Astrocyte (in vitro differentiated cells and primary cell): ENCODE data around the gene RAB26. TPM values are rescaled to one million over a fixed set of nuclear protein-coding genes. Genes with fewer than 3 reads are reported as not detected.

ENCODE experiments used
- DNase-seq: peaks from one replicate; pipeline ENCODE4 v3.0.0-alpha.2; 2010; ENCODE audit warnings: low read depth
- FAIRE-seq: peaks from 2 replicates; lab custom pipeline; 2011; peaks lifted over from hg19 to GRCh38; lab: Jason Lieb, UNC
- H2AFZ ChIP-seq: 2 replicates; pipeline ENCODE4 v1.6.0; 2012; ENCODE audit warnings: low read depth, low read length, inconsistent platforms
- H3K27ac ChIP-seq: 2 replicates; pipeline ENCODE4 v1.5.1; 2011; ENCODE audit warnings: low read depth, low read length, inconsistent platforms
- H3K27me3 ChIP-seq: 2 replicates; pipeline ENCODE4 v1.6.0; 2011; ENCODE audit warnings: low read length, inconsistent platforms; ENCODE audit not compliant: insufficient read depth
- H3K36me3 ChIP-seq: 2 replicates; pipeline ENCODE4 v1.5.1; 2011; ENCODE audit warnings: low read length, inconsistent platforms; ENCODE audit not compliant: insufficient read depth
- H3K4me1 ChIP-seq: 2 replicates; pipeline ENCODE4 v1.5.1; 2011; ENCODE audit warnings: low read length, inconsistent platforms; ENCODE audit not compliant: insufficient read depth
- H3K4me2 ChIP-seq: 2 replicates; pipeline ENCODE4 v1.6.0; 2012; ENCODE audit warnings: low read length, inconsistent platforms
- H3K4me3 ChIP-seq: 2 replicates; pipeline ENCODE4 v1.5.1; 2011; ENCODE audit warnings: low read depth, mild to moderate bottlenecking, low read length, inconsistent platforms; ENCODE audit not compliant: insufficient read depth
- H3K79me2 ChIP-seq: 2 replicates; pipeline ENCODE4 v1.6.0; 2012; ENCODE audit warnings: mild to moderate bottlenecking, low read length, inconsistent platforms; ENCODE audit not compliant: insufficient read depth
- H3K9ac ChIP-seq: 2 replicates; pipeline ENCODE4 v1.6.0; 2012; ENCODE audit warnings: mild to moderate bottlenecking, low read length, inconsistent platforms
- H3K9me3 ChIP-seq: 2 replicates; pipeline ENCODE4 v1.5.1; 2012; ENCODE audit warnings: low read depth, mild to moderate bottlenecking, low read length, inconsistent platforms; ENCODE audit not compliant: insufficient read depth
- H4K20me1 ChIP-seq: 2 replicates; pipeline ENCODE4 v1.6.0; 2012; ENCODE audit warnings: low read length, inconsistent platforms; ENCODE audit not compliant: insufficient read depth
- H3K27ac Mint-ChIP-seq: one replicate; pipeline ENCODE4 v1.8.0; 2021; ENCODE audit warnings: mild to moderate bottlenecking, mixed read lengths; ENCODE audit not compliant: unreplicated experiment
- H3K27me3 Mint-ChIP-seq: one replicate; pipeline ENCODE4 v1.8.0; 2021; ENCODE audit warnings: low read depth, mixed read lengths; ENCODE audit not compliant: unreplicated experiment
- H3K36me3 Mint-ChIP-seq: one replicate; pipeline ENCODE4 v1.8.0; 2021; ENCODE audit warnings: low read depth, mixed read lengths; ENCODE audit not compliant: unreplicated experiment
- H3K4me1 Mint-ChIP-seq: one replicate; pipeline ENCODE4 v1.8.0; 2021; ENCODE audit warnings: low read depth, mixed read lengths; ENCODE audit not compliant: unreplicated experiment
- H3K4me3 Mint-ChIP-seq: one replicate; pipeline ENCODE4 v1.8.0; 2021; ENCODE audit warnings: mild to moderate bottlenecking, moderate library complexity, mixed read lengths; ENCODE audit not compliant: unreplicated experiment
- H3K9me3 Mint-ChIP-seq: one replicate; pipeline ENCODE4 v1.8.0; 2021; ENCODE audit warnings: mild to moderate bottlenecking, mixed read lengths; ENCODE audit not compliant: unreplicated experiment
- EZH2 ChIP-seq: IDR thresholded peaks from 2 replicates; pipeline ENCODE4 v1.6.1; 2012; ENCODE audit warnings: mild to moderate bottlenecking, low read length, inconsistent platforms; ENCODE audit not compliant: insufficient read depth
- total RNA-seq: library from RNA; stranded (reverse); gene quantifications from 2 replicates; pipeline ENCODE4 v1.2.1, GENCODE V29; 2021
- TF ChIP-seq, protein P1 (sequence below): IDR thresholded peaks from 2 replicates; pipeline ENCODE4 v1.5.1; 2011; ENCODE audit warnings: low read depth, mild to moderate bottlenecking, inconsistent platforms, low read length, moderate library complexity; ENCODE audit not compliant: insufficient read depth

The RAB26 gene
- total RNA-seq, 1 donor from 2014 or later: 1.4 TPM

DNA sequence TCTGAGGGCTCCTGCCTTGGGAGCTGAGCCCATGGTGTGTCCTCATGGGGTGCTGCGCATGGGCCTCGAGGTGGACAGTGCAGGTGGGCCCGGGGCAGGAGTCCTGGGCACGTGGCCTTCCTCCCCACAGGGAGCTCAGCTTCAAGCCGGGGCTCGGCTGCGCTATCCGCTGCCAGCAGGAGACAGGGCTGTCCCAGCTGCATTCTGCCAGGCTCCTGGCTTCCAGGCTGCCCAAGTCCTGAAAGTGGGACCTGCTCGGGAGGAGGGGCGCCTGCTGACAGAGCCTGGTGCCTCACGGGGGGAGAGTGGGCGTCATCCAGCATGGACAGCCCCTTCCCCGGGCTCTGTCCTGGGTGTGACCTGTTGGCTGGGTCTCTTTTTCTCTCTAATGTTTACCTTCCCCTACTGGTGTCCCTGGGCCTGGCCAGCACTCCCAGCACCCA, 14.3 kb downstream of the RAB26 start:
- Mint-ChIP-seq H3K9me3 (no peaks in the 10 kb centered on the region), H3K36me3 (no peaks in the 10 kb centered on the region), H3K4me3 (no peak overlapping the region), H3K4me1 (peaks cover 9% of the 10 kb centered on the region), H3K27ac (no peak overlapping the region), H3K27me3 (no peaks in the 10 kb centered on the region)
- H3K36me3 ChIP-seq: peaks cover 5% of the 10 kb centered on the region
- H3K9me3 ChIP-seq: no peaks in the 10 kb centered on the region
- H3K4me1 ChIP-seq: peaks cover 36% of the 10 kb centered on the region
- no peak overlapping the region for H3K4me2 ChIP-seq
- TF ChIP-seq EZH2: no peak
- TF ChIP-seq, protein P1, sequence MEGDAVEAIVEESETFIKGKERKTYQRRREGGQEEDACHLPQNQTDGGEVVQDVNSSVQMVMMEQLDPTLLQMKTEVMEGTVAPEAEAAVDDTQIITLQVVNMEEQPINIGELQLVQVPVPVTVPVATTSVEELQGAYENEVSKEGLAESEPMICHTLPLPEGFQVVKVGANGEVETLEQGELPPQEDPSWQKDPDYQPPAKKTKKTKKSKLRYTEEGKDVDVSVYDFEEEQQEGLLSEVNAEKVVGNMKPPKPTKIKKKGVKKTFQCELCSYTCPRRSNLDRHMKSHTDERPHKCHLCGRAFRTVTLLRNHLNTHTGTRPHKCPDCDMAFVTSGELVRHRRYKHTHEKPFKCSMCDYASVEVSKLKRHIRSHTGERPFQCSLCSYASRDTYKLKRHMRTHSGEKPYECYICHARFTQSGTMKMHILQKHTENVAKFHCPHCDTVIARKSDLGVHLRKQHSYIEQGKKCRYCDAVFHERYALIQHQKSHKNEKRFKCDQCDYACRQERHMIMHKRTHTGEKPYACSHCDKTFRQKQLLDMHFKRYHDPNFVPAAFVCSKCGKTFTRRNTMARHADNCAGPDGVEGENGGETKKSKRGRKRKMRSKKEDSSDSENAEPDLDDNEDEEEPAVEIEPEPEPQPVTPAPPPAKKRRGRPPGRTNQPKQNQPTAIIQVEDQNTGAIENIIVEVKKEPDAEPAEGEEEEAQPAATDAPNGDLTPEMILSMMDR: no peak
- H2AFZ ChIP-seq: no peak overlapping the region
- H3K9ac ChIP-seq: no peak overlapping the region
- H3K79me2 ChIP-seq: peaks cover 84% of the 10 kb centered on the region
- peaks cover 81% of the 10 kb centered on the region for H4K20me1 ChIP-seq
- DNase-seq (no peak), FAIRE-seq (no peak)
- no peak overlapping the region for H3K27ac ChIP-seq
- no peaks in the 10 kb centered on the region for H3K27me3 ChIP-seq
- H3K4me3 ChIP-seq: no peak overlapping the region

GRCh38 chr16:2163211-2163881, 14.9 kb downstream of the RAB26 start:
- Histone ChIP-seq H4K20me1 (peaks cover 80% of the 10 kb centered on the region), H3K4me1 (peaks cover 30% of the 10 kb centered on the region), H2AFZ (no peak overlapping the region), H3K9ac (no peak overlapping the region), H3K9me3 (no peaks in the 10 kb centered on the region), H3K27ac (no peak overlapping the region), H3K4me2 (no peak overlapping the region), H3K36me3 (peaks cover 7% of the 10 kb centered on the region), H3K27me3 (no peaks in the 10 kb centered on the region), H3K4me3 (no peak overlapping the region), H3K79me2 (peaks cover 78% of the 10 kb centered on the region)
- TF ChIP-seq EZH2: no peak
- TF ChIP-seq, protein P1: no peak
- H3K9me3 Mint-ChIP-seq: no peaks in the 10 kb centered on the region
- DNase-seq (no peak), FAIRE-seq (no peak)
- H3K27me3 Mint-ChIP-seq: no peaks in the 10 kb centered on the region
- peaks cover 2% of the 10 kb centered on the region for H3K36me3 Mint-ChIP-seq
- peak overlapping the region; percentile 72 for H3K27ac Mint-ChIP-seq
- no peak overlapping the region for H3K4me3 Mint-ChIP-seq
- peaks cover 6% of the 10 kb centered on the region for H3K4me1 Mint-ChIP-seq

GRCh38 chr16:2165861-2166260, 17.4 kb downstream of the RAB26 start:
- no peaks in the 10 kb centered on the region for H3K27me3 Mint-ChIP-seq
- no peak overlapping the region for H2AFZ ChIP-seq
- no peak overlapping the region for H3K4me3 ChIP-seq
- H3K9me3 Mint-ChIP-seq: no peaks in the 10 kb centered on the region
- TF ChIP-seq, protein P1: no peak
- no peak for TF ChIP-seq EZH2
- H3K27ac ChIP-seq: no peak overlapping the region
- H3K27ac Mint-ChIP-seq: peak overlapping the region; percentile 62
- H3K4me3 Mint-ChIP-seq: no peak overlapping the region
- peaks cover 7% of the 10 kb centered on the region for H3K4me1 ChIP-seq
- H3K4me1 Mint-ChIP-seq: peaks cover 2% of the 10 kb centered on the region
- peaks cover 2% of the 10 kb centered on the region for H3K36me3 Mint-ChIP-seq
- H3K9ac ChIP-seq: no peak overlapping the region
- no peaks in the 10 kb centered on the region for H3K27me3 ChIP-seq
- peaks cover 54% of the 10 kb centered on the region for H3K79me2 ChIP-seq
- no peak for FAIRE-seq
- no peak for DNase-seq
- H3K36me3 ChIP-seq: peaks cover 7% of the 10 kb centered on the region
- H3K4me2 ChIP-seq: no peak overlapping the region
- no peaks in the 10 kb centered on the region for H3K9me3 ChIP-seq
- peaks cover 61% of the 10 kb centered on the region for H4K20me1 ChIP-seq
